Stomach (tissue), 9 donors: ENCODE data around the gene KPNA4. TPM values are rescaled to one million over a fixed set of nuclear protein-coding genes. Genes with fewer than 3 reads are reported as not detected.

Experiments
- DNase-seq, 2 donors: peaks; one replicate each; pipeline versions ENCODE4 v3.0.0 to v3.0.0-alpha.2; 2013 to 2019
- H3K27ac ChIP-seq, 5 donors: fragments of 200-600 bp in 4 of 5; sonication (generic) in 4 of 5; one replicate each; pipeline ENCODE4 v1.5.1; 2013 to 2019; ENCODE audit warnings: mild to moderate bottlenecking in 1 of 5, moderate library complexity in 1 of 5
- H3K27me3 ChIP-seq, 3 donors: fragments of 200-600 bp; sonication (generic); one replicate each; pipeline ENCODE4 v1.5.1; 2017 to 2019; ENCODE audit warnings: mixed run types in 1 of 3
- H3K36me3 ChIP-seq, 4 donors: fragments of 200-600 bp; sonication (generic); 1 replicate in 3 of 4; 2 replicates in 1 of 4; pipeline ENCODE4 v1.5.1; 2016 to 2019
- H3K4me1 ChIP-seq, 4 donors: fragments of 200-600 bp; sonication (generic); one replicate each; pipeline ENCODE4 v1.5.1; 2016 to 2019
- H3K4me3 ChIP-seq, 4 donors: fragments of 200-600 bp; sonication (generic) in 3 of 4; one replicate each; pipeline ENCODE4 v1.5.1; 2016 to 2019; ENCODE audit warnings: mild to moderate bottlenecking in 1 of 4
- H3K9me3 ChIP-seq, 4 donors: fragments of 200-600 bp; sonication (generic); one replicate each; pipeline ENCODE4 v1.5.1; 2016 to 2019
- EP300 ChIP-seq: sonication (generic); formaldehyde crosslinking; IDR thresholded peaks from one replicate; pipeline ENCODE4 v1.6.1; 2017; ENCODE audit warnings: antibody characterized with exemption
- POLR2A ChIP-seq, 4 donors: fragments of 450-650 bp; IDR thresholded peaks; one replicate each; pipeline ENCODE4 v1.6.1; 2016; ENCODE audit warnings: antibody characterized with exemption in 4 of 4, control low read depth in 2 of 4, mild to moderate bottlenecking in 1 of 4, moderate library complexity in 1 of 4
- POLR2AphosphoS5 ChIP-seq, 3 donors: sonication (generic); formaldehyde crosslinking; IDR thresholded peaks; one replicate each; pipeline ENCODE4 v1.6.1; 2016; ENCODE audit warnings: antibody characterized with exemption in 3 of 3
- WGBS, 5 donors: extraction: QIAGEN DNeasy Blood & Tissue Kit in 3 of 5; methylation state at CpG; one replicate each; pipeline versions ENCODE4 v1.1.5 to v1.1.7; 2013 to 2018; 5-methylcytosine and 5-hydroxymethylcytosine counted together
- intact Hi-C: fragments of 100-400 bp; cut with DNase I; formaldehyde crosslinking; loops from one replicate; pipeline ENCODE4 v1.15.1; 2023; ENCODE audit warnings: low total_unique reads
- polyA plus RNA-seq, 3 donors: library from polyadenylated mRNA; stranded (reverse); fragments of 200-250 nt; gene quantifications; one replicate each; pipeline ENCODE4 v1.2.3, GENCODE V29; 2013
- total RNA-seq, 5 donors: library from RNA; depleted of rRNA; stranded (reverse); fragments of >200 nt; gene quantifications; one replicate each; pipeline versions ENCODE4 v1.1.0 to v1.2.3, GENCODE V29; 2014 to 2016
- TF ChIP-seq, protein P1 (sequence below), 7 experiments: fragments of 450-650 bp in 4 of 7; fragments of 200-600 bp in 3 of 7; sonication (generic) in 3 of 7; IDR thresholded peaks; one replicate each; pipeline ENCODE4 v1.5.1; 2016 to 2019; ENCODE audit warnings: antibody characterized with exemption in 7 of 7, control low read depth in 2 of 7, mild to moderate bottlenecking in 1 of 7
- donor health status: healthy with polysubstance abuse.
- donor health status: Bipolar disorder and iron deficiency.
- donor health status: healthy.

Gene KPNA4
- total and polyA plus RNA-seq, 8 donors: 3.8 to 41.7 (median 16.1) TPM

DNA sequence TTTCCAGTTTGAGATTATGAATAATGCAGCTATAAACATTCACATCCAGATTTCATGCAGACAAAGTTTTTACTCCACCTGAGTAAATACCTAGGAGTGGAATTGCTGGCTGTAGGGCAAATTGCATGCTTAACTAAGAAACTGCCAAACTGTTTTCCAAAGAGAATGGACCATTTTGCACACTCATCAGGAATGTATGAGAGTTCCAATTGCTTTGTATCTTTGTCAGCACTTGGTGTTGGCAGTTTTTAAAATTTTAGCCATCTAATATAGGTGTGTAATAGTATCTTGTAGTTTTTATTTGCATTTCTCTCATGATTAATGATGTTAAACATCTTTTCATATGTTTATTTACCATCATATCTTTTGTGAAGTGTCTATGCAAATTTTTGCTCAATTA lies 75.2 kb downstream of the KPNA4 start:
- H3K4me1 ChIP-seq: peaks cover 0 to 10% (median 6%) of the 10 kb centered on the region in 4 donors
- TF ChIP-seq, protein P1, sequence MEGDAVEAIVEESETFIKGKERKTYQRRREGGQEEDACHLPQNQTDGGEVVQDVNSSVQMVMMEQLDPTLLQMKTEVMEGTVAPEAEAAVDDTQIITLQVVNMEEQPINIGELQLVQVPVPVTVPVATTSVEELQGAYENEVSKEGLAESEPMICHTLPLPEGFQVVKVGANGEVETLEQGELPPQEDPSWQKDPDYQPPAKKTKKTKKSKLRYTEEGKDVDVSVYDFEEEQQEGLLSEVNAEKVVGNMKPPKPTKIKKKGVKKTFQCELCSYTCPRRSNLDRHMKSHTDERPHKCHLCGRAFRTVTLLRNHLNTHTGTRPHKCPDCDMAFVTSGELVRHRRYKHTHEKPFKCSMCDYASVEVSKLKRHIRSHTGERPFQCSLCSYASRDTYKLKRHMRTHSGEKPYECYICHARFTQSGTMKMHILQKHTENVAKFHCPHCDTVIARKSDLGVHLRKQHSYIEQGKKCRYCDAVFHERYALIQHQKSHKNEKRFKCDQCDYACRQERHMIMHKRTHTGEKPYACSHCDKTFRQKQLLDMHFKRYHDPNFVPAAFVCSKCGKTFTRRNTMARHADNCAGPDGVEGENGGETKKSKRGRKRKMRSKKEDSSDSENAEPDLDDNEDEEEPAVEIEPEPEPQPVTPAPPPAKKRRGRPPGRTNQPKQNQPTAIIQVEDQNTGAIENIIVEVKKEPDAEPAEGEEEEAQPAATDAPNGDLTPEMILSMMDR (IDR thresholded peaks at IDR 0.05): no peak
- TF ChIP-seq POLR2A (IDR thresholded peaks at IDR 0.05) (no peak), POLR2AphosphoS5 (IDR thresholded peaks at IDR 0.05) (no peak), EP300 (no peak)
- no peaks in the 10 kb centered on the region for H3K9me3 ChIP-seq
- DNase-seq: no peak
- H3K27ac ChIP-seq: no peak overlapping the region
- no peaks in the 10 kb centered on the region for H3K27me3 ChIP-seq
- no peak overlapping the region for H3K4me3 ChIP-seq
- no peaks in the 10 kb centered on the region for H3K36me3 ChIP-seq
- intact Hi-C loops: no loop called here

DNA sequence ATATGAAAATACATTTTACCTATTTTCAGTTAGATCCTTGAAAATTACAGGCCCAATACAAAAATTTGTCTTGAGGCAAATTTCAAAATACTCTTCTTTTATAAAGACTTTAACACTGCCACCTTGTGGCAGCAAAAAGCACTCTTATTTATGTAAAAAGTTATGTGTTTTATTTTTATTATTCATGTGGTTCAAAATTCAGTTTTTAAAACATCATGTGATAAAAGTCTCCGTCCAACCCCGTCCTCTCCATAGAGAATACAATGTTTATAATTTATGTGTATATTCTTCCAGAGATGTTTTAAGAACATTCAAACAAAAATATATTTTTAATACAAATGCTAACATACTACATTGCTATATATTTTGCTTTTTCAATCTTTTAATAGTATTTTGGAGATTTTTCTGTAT lies 78.9 kb downstream of the KPNA4 start:
- TF ChIP-seq POLR2AphosphoS5 (IDR thresholded peaks at IDR 0.05) (no peak), POLR2A (IDR thresholded peaks at IDR 0.05) (no peak), EP300 (no peak)
- TF ChIP-seq, protein P1 (IDR thresholded peaks at IDR 0.05): peak in 3 of 7 experiments; percentile 35 to 78 (median 54)
- Histone ChIP-seq H3K9me3 (no peaks in the 10 kb centered on the region), H3K27me3 (no peaks in the 10 kb centered on the region), H3K4me1 (peaks cover 0 to 10% (median 6%) of the 10 kb centered on the region in 4 donors), H3K36me3 (no peaks in the 10 kb centered on the region), H3K4me3 (no peak overlapping the region), H3K27ac (no peak overlapping the region)
- intact Hi-C loops: no loop called here
- 4 to 11% (median 7%) methylated on average over 2 of the region's 2 CpGs for WGBS, 5 donors
- DNase-seq: peak in 1 of 2 donors; percentile 61

DNA sequence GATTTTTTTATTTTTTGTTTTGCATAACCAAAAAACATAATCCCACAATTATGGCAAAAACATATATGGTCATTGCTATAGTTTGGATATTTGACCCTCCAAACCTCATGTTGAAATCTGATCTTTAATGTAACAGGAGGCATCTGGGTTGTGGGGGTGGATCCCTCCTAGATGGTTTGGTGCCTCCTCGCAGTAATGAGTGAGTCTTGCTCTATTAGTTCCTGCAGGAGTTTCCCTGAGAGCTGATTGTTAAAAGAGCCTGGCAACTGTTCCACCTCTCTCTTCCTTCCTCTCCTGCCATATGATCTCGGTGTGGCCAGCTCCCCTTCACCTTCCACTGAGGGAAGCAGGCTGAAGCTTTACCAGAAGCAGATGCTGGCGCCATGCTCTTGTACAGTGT lies 82.6 kb downstream of the KPNA4 start:
- H3K27ac ChIP-seq: no peak overlapping the region
- no peaks in the 10 kb centered on the region for H3K27me3 ChIP-seq
- WGBS, 5 donors: 88 to 93% (median 89%) methylated on average over 3 of the region's 3 CpGs
- intact Hi-C loops: no loop called here
- peaks cover 0 to 10% (median 6%) of the 10 kb centered on the region in 4 donors for H3K4me1 ChIP-seq
- H3K36me3 ChIP-seq: no peaks in the 10 kb centered on the region
- H3K9me3 ChIP-seq: no peaks in the 10 kb centered on the region
- H3K4me3 ChIP-seq: no peak overlapping the region
- DNase-seq: no peak
- TF ChIP-seq POLR2AphosphoS5 (IDR thresholded peaks at IDR 0.05) (no peak), EP300 (no peak), POLR2A (IDR thresholded peaks at IDR 0.05) (no peak)
- TF ChIP-seq, protein P1 (IDR thresholded peaks at IDR 0.05): no peak

DNA sequence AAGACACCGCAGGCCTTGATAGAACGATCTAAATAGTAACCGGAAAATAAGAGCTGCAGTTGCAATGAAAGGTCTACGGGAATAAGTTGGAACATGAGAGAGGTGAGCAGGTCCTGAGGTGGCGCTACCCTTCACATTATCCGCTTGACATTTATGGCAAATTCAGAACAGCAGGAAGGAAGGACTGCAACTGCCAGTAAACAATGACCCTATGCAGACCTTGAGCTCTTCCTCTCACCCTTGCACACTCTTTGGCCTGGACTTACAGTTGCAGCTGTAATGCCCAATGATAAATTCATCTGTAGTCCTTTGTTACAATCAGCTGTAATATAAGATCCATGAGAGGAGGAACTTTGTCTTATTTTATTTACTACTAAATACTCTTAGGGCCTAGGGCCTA lies 83.5 kb downstream of the KPNA4 start:
- intact Hi-C loops: no loop called here
- H3K27me3 ChIP-seq: no peaks in the 10 kb centered on the region
- TF ChIP-seq, protein P1 (IDR thresholded peaks at IDR 0.05): no peak
- no peak overlapping the region for H3K4me3 ChIP-seq
- peaks cover 0 to 10% (median 6%) of the 10 kb centered on the region in 4 donors for H3K4me1 ChIP-seq
- DNase-seq: no peak
- 87 to 95% (median 91%) methylated on average over 6 of the region's 6 CpGs for WGBS, 5 donors
- no peak overlapping the region for H3K27ac ChIP-seq
- H3K9me3 ChIP-seq: no peaks in the 10 kb centered on the region
- no peaks in the 10 kb centered on the region for H3K36me3 ChIP-seq
